Nephron progenitor cell (in vitro differentiated cells): Measurements from ENCODE around the gene DHX16.

Experiments
- DNase-seq: peaks from one replicate; pipeline ENCODE4 v3.0.0; 2021
- H3K27ac Mint-ChIP-seq: 2 replicates; pipeline ENCODE4 v1.8.0; 2021; ENCODE audit warnings: mild to moderate bottlenecking, moderate library complexity, mixed read lengths
- H3K27me3 Mint-ChIP-seq: 2 replicates; pipeline ENCODE4 v1.8.0; 2021; ENCODE audit warnings: mild to moderate bottlenecking, low read depth, mixed read lengths; ENCODE audit not compliant: poor library complexity
- H3K36me3 Mint-ChIP-seq: 2 replicates; pipeline ENCODE4 v1.8.0; 2021; ENCODE audit warnings: low read depth, mixed read lengths
- H3K4me1 Mint-ChIP-seq: 2 replicates; pipeline ENCODE4 v1.8.0; 2021; ENCODE audit warnings: mixed read lengths
- H3K4me3 Mint-ChIP-seq: 2 replicates; pipeline ENCODE4 v1.8.0; 2021; ENCODE audit warnings: mild to moderate bottlenecking, moderate library complexity, mixed read lengths
- H3K9me3 Mint-ChIP-seq: 2 replicates; pipeline ENCODE4 v1.8.0; 2021; ENCODE audit warnings: mild to moderate bottlenecking, moderate library complexity, mixed read lengths
- TF ChIP-seq, protein P1 (sequence below): fragments of 200-600 bp; sonication (generic); IDR thresholded peaks from 2 replicates; pipeline ENCODE4 v1.5.0; 2021; ENCODE audit warnings: antibody characterized with exemption

Gene DHX16

DNA sequence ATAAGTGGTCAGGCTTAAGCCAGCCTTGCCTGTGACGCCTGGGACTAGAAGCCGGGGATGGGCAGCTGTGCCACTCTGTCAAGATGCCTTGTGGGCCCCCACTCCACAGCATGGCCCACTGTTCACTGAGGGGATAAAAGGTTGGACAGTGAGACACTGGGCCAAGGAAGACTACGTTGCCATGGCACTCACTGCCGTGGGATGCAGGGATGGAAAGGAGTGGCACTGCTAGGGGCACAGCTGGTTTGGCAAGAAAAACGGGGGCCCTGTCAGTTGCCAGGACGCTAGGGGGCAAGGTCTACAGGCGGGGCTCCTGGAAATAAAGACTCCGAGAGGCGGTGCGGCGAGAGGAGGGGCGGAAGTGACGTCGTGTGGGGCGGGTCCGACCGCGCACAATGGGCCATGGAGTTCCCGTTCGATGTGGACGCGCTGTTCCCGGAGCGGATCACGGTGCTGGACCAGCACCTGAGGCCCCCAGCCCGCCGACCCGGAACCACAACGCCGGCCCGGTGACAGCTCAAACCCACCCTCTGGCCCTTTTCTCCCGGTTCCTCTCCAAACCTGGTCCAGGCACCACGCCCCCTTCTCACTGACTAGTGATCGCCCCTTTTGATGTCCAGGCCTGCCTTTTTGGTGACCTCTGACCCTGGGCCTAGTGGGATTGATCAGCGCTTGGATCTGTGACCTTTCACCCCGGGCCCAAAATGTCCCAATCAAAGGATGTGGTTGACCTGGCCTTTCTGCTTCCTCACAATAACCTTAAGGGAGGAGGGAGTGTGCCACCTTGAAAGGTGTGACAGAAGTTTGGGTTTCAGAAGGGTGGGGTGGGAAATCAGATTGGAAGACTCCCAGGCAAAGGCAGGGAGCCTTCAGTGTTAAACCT lies 46.1 kb downstream of the DHX16 start, which contains the start of gene ATAT1:
Gene ATAT1, plus strand, starts transcription at position 391 of the 883 bp plus-strand sequence.
- Mint-ChIP-seq H3K4me1 (peaks cover 26% of the 10 kb centered on the region), H3K27ac (peak within 1 kb of the TSS; percentile 97), H3K9me3 (no peaks in the 10 kb centered on the region), H3K36me3 (peaks cover 75% of the 10 kb centered on the region), H3K4me3 (peak within 1 kb of the TSS; percentile 93), H3K27me3 (no peaks in the 10 kb centered on the region)
- peak; percentile 85 for DNase-seq
- TF ChIP-seq, protein P1, sequence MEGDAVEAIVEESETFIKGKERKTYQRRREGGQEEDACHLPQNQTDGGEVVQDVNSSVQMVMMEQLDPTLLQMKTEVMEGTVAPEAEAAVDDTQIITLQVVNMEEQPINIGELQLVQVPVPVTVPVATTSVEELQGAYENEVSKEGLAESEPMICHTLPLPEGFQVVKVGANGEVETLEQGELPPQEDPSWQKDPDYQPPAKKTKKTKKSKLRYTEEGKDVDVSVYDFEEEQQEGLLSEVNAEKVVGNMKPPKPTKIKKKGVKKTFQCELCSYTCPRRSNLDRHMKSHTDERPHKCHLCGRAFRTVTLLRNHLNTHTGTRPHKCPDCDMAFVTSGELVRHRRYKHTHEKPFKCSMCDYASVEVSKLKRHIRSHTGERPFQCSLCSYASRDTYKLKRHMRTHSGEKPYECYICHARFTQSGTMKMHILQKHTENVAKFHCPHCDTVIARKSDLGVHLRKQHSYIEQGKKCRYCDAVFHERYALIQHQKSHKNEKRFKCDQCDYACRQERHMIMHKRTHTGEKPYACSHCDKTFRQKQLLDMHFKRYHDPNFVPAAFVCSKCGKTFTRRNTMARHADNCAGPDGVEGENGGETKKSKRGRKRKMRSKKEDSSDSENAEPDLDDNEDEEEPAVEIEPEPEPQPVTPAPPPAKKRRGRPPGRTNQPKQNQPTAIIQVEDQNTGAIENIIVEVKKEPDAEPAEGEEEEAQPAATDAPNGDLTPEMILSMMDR, result peak; percentile 13

DNA sequence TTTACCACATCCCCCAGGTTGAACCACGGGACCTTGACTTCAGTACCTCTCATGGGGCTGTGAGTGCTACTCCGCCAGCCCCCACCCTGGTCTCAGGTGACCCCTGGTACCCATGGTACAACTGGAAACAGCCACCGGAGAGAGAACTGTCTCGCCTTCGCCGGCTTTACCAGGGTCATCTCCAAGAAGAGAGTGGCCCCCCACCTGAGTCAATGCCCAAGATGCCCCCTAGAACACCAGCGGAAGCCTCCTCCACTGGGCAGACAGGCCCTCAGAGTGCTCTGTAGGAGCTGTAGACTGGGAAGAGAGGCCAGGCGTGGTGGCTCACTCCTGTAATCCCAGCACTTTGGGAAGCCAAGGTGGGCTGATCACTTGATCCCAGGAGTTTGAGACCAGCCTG lies 47.3 kb downstream of the DHX16 start:
- TF ChIP-seq, protein P1, result no peak
- H3K4me1 Mint-ChIP-seq, result peaks cover 26% of the 10 kb centered on the region
- peak overlapping the region; percentile 93 for H3K4me3 Mint-ChIP-seq
- DNase-seq, result no peak
- H3K27me3 Mint-ChIP-seq, result no peaks in the 10 kb centered on the region
- no peak overlapping the region for H3K27ac Mint-ChIP-seq
- H3K36me3 Mint-ChIP-seq, result peaks cover 63% of the 10 kb centered on the region
- H3K9me3 Mint-ChIP-seq, result no peaks in the 10 kb centered on the region

DNA sequence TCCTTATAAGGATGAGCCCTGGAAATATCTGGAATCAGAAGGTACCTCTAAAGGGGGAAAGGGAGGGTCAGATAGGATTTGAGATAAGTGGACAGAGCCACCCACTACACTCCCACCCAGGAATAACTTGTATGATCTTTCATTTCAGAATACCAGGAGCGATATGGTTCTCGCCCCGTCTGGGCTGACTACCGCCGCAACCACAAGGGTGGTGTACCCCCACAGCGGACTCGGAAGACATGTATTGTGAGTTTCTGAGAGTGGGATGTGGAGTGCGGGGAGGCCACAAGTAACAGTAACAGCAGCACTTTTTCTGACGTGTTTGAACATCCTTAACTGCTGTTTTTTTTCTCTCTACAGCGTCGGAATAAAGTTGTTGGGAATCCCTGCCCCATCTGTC lies 53.2 kb downstream of the DHX16 start:
- TF ChIP-seq, protein P1, result no peak
- no peaks in the 10 kb centered on the region for H3K9me3 Mint-ChIP-seq
- H3K4me1 Mint-ChIP-seq, result peaks cover 37% of the 10 kb centered on the region
- peaks cover 43% of the 10 kb centered on the region for H3K36me3 Mint-ChIP-seq
- peak overlapping the region; percentile 66 for H3K27ac Mint-ChIP-seq
- DNase-seq, result no peak
- H3K4me3 Mint-ChIP-seq, result peak overlapping the region; percentile 100
- peaks cover 11% of the 10 kb centered on the region for H3K27me3 Mint-ChIP-seq

DNA sequence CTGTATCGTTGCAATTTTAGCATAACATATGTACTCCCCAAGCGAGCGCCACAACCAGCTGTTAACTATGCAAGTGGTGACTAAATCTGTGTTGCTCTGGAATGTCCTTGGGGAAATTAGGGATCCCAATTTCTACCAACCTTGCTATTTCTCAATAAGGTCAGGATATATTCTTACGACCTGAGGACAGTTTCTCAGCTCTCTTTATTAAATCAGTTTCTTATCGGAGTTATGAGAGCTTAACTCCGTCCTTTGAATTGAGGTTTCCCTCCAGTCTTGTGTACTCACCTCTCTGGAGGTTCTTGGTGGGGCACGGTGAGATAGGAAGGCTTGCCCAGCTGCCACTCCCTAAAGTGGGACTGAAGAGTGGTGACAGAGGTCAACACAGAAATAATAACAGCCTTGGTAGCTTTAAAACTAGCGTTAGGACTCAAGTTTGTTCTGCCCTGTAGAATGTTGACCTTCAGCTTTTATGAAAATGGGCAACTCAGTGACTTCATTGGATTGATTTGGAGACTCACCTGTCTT lies 54.5 kb downstream of the DHX16 start:
- TF ChIP-seq, protein P1, result no peak
- H3K27ac Mint-ChIP-seq, result peak overlapping the region; percentile 51
- DNase-seq, result no peak
- H3K9me3 Mint-ChIP-seq, result no peaks in the 10 kb centered on the region
- H3K27me3 Mint-ChIP-seq, result peaks cover 11% of the 10 kb centered on the region
- H3K4me3 Mint-ChIP-seq, result peak overlapping the region; percentile 100
- peaks cover 46% of the 10 kb centered on the region for H3K36me3 Mint-ChIP-seq
- H3K4me1 Mint-ChIP-seq, result peaks cover 49% of the 10 kb centered on the region

- Mint-ChIP-seq H3K27ac (peak within 1 kb of the TSS; percentile 100), H3K9me3 (no peaks in the 10 kb centered on the region), H3K4me3 (peak within 1 kb of the TSS; percentile 100), H3K4me1 (peaks cover 55% of the 10 kb centered on the region), H3K36me3 (peaks cover 44% of the 10 kb centered on the region), H3K27me3 (peaks cover 11% of the 10 kb centered on the region)
- DNase-seq, result peak; percentile 95
- TF ChIP-seq, protein P1, result no peak
These were observed 55.1 kb downstream of the DHX16 start, which contains the start of gene MRPS18B for GRCh38 chr6:30617565-30618269. Gene MRPS18B (plus strand): TSS chr6:30617840. CDS start chr6:30617866, 26 bp downstream.
